GM12864 (cell line): ENCODE data around the gene SERAC1.
A peak's percentile ranks its signal among the peaks of the same experiment; 100 is the strongest.
"Not testable (repeated sequence)": the region's sequence is repeated elsewhere in the genome, so short reads cannot be mapped to it uniquely, and the experiment has no call there.

Experiments
- DNase-seq: peaks from one replicate; pipeline ENCODE4 v3.0.0-alpha.2; 2011; ENCODE audit warnings: low read depth
- H3K4me3 ChIP-seq: 2 replicates; pipeline ENCODE4 v1.5.1; 2011; ENCODE audit warnings: mild to moderate bottlenecking, low read depth, low read length, control low read depth
- CTCF ChIP-seq: IDR thresholded peaks from 2 replicates; pipeline ENCODE4 v1.5.1; 2011; ENCODE audit warnings: low read depth, mild to moderate bottlenecking, moderate library complexity, low read length, control low read depth, inconsistent platforms; ENCODE audit errors: missing control alignments

Gene SERAC1

GRCh38 chr6:158168040-158168289 is at the start of gene SERAC1:
Gene SERAC1, minus strand, starts transcription at chr6:158168262. Its CDS starts 9,899 bp downstream, at chr6:158158363.
- H3K4me3 ChIP-seq, result peak within 1 kb of the TSS; percentile 62
- no peak for DNase-seq
- no peak for TF ChIP-seq CTCF

- peak; percentile 77 for TF ChIP-seq CTCF
- no peak overlapping the region for H3K4me3 ChIP-seq
- DNase-seq, result peak; percentile 47
These were observed 46.0 kb upstream of the SERAC1 start for GRCh38 chr6:158213925-158214674.

- TF ChIP-seq CTCF, result no peak
- DNase-seq, result no peak
- H3K4me3 ChIP-seq, result no peak overlapping the region
These were observed 43.4 kb upstream of the SERAC1 start for GRCh38 chr6:158211273-158212055.

- DNase-seq, H3K4me3 ChIP-seq: not testable (repeated sequence)
These were observed 41.7 kb upstream of the SERAC1 start for GRCh38 chr6:158209582-158210333.

DNA sequence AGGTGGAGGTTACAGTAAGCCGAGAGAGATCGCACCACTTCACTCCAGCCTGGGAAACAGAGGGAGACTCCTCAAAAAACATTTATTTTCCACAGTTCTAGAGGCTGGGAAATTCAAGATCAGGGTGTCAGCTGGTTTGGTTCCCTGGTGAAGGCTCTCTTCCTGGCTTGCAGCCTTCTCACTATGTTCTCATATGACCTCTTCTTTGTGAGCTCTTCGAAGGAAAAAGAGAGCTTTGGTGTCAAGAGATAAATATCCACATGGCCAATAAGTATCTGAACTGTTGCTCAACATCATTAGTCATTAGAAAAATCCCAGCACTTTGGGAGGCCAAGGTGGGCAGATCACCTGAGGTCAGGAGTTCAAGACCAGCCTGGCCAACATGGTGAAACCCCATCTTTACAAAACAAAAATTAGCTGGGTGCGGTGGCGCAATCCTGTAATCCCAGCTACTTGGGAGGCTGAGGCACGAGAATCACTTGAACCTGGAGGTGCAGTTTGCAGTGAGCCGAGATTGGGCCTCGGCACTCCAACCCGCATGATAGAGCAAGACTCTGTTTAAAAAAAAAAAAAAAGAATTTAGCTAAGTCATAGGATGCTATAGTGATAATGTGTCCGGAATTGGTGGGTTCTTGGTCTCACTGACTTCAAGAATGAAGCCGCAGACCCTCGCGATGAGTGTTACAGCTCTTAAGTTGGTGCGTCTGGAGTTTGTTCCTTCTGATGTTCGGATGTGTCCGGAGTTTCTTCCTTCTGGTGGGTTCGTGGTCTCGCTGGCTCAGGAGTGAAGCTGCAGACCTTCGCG is 40.4 kb upstream of the SERAC1 start:
- not testable (repeated sequence) for H3K4me3 ChIP-seq, DNase-seq

DNA sequence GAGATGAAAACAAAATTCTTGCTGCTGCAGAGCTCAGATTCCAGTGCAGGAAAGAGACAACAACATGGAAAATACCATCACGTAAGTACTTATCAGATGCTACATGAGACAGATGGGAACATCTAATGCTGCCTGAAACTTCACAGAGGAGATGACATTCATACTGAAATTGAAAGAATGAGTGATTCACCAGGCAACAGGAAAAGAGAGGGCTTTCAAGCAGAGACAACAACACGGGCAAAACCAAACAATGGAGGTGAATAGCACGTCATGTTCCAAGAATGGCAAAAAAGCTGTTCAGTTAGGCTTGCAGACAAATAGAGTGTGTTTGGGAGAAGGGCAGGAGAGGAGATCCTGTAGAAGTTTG is 39.3 kb upstream of the SERAC1 start:
- H3K4me3 ChIP-seq, result no peak overlapping the region
- TF ChIP-seq CTCF, result no peak
- DNase-seq, result peak; percentile 53

DNA sequence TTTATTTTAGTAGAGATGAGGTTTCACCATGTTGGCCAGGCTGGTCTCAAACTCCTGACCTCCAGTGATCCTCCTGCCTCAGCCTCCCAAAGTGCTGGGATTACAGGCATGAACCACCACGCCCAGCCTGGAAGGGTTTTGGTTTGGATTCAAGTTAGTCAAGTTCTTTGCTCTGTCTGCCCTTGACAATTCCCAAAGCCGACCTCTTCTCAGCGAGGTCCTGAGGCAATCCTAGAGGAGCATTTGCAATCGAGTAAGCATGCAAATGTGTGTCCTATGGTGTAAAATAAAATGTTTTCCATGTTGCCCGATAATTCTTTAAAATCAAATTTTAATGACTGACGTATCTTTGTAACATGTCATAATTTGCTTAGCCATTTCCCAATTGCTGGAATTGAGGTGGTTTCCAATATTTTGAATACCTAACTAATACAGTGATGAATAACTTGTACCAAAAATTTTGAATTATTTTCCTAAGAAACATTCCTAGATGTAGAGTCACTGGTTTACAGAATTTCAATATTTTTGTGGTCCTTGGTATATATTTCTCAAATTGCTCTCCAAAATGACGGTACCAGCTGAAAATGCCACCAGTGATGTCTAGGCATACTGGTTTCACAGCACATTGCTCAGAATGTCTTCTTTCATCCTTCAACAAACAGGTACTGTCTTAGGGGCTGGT is 38.8 kb upstream of the SERAC1 start:
- TF ChIP-seq CTCF, result no peak
- H3K4me3 ChIP-seq, result no peak overlapping the region
- DNase-seq, result no peak
